Activated T-cell treated with anti-CD3 and anti-CD28 coated beads, Interleukin-2, amount 50 U/mL, for 4 hours (primary cell): Measurements from ENCODE around the gene DLG3. TPM values are rescaled to one million over a fixed set of nuclear protein-coding genes. Genes with fewer than 3 reads are reported as not detected.
"Not testable (repeated sequence)": the region's sequence is repeated elsewhere in the genome, so short reads cannot be mapped to it uniquely, and the experiment has no call there.

Experiments
- ATAC-seq, 2 donors: fragments of 200-7000 bp; cut with Tn5 transposase; one replicate each; pipeline ENCODE4 v1.10.0; 2021
- DNase-seq: peaks from one replicate; pipeline ENCODE4 v3.0.0-alpha.2; 2020
- H3K27me3 Mint-ChIP-seq: one replicate; pipeline ENCODE4 v1.8.0; 2021; ENCODE audit warnings: low read depth, mixed read lengths
- H3K36me3 Mint-ChIP-seq: one replicate; pipeline ENCODE4 v1.8.0; 2022; ENCODE audit warnings: mixed read lengths; ENCODE audit not compliant: insufficient read depth
- H3K4me1 Mint-ChIP-seq: one replicate; pipeline ENCODE4 v1.8.0; 2021; ENCODE audit warnings: low read depth, mixed read lengths
- H3K4me3 Mint-ChIP-seq: one replicate; pipeline ENCODE4 v1.8.0; 2021; ENCODE audit warnings: mild to moderate bottlenecking, moderate library complexity, mixed read lengths
- H3K9me3 Mint-ChIP-seq: one replicate; pipeline ENCODE4 v1.8.0; 2021; ENCODE audit warnings: mixed read lengths
- total RNA-seq, 3 donors: library from RNA; stranded (reverse); gene quantifications; one replicate each; pipeline ENCODE4 v1.2.1, GENCODE V29; 2021

DLG3 gene
- total RNA-seq: 1 to 10 TPM; 8.0 to 9.1 (median 9.0) TPM

DNA sequence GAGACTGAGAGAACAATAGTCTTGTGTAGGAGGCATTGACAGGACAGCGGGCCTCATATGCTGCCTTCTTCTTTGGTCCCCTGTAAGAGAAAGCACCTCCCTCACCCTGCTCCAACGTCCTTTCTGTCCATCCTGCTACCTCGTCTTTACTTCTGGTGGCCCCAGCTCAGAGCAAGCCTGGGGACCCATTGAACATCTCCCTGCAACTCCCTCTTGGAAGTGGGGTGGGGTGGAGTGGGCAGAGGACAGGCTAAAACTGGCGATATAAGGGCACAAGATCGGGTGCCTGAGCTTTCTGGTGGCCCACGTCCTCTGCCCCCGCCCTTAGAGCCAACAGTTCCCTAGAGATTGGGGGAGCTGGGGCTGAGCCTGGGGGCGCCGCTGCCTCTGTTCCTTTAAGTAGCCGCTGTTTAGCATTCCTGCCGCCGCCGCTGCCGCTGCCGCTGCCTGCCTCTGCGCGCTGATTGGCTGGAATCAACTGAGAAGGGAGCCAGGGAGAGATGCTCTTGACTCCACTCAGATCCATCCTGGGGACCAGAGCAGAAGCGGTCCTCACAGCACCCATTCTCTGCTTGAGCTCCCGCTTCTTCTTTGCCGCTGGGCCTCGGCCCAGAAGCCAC is at the start of gene DLG3:
TSS of gene DLG3 (plus strand) at position 510 of the 620 bp plus-strand sequence. CDS start 367 bp downstream, outside the sequence.
- H3K4me1 Mint-ChIP-seq: peaks cover 4% of the 10 kb centered on the region
- ATAC-seq (peak; percentile 65 to 73), DNase-seq (no peak)
- H3K9me3 Mint-ChIP-seq: no peaks in the 10 kb centered on the region
- peaks cover 26% of the 10 kb centered on the region for H3K27me3 Mint-ChIP-seq
- H3K4me3 Mint-ChIP-seq: peak within 1 kb of the TSS; percentile 62
- no peaks in the 10 kb centered on the region for H3K36me3 Mint-ChIP-seq

DNA sequence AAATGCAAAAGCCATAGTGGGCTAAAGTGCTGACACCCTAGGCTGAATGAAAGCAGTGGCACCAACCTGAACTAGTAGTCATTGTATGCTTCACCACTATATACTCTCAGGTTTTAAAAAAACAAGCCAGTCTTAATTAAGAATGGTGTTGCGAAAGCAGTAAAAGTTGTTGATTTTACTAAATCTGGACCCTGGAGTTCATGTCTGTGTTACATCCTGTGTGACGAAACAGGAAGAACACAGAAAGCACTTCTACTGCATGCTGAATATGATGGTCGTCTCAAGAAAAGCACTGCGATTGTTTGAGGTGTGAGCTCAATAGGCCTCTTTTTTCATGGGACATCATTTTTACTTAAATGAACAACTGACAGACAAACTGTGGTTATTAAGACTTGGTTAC is 45.7 kb upstream of the DLG3 start:
- Mint-ChIP-seq H3K9me3 (no peaks in the 10 kb centered on the region), H3K27me3 (no peaks in the 10 kb centered on the region), H3K4me1 (peaks cover 11% of the 10 kb centered on the region), H3K36me3 (no peaks in the 10 kb centered on the region), H3K4me3 (no peak overlapping the region)
- ATAC-seq (peak in 1 of 2 donors; percentile 40), DNase-seq (no peak)

DNA sequence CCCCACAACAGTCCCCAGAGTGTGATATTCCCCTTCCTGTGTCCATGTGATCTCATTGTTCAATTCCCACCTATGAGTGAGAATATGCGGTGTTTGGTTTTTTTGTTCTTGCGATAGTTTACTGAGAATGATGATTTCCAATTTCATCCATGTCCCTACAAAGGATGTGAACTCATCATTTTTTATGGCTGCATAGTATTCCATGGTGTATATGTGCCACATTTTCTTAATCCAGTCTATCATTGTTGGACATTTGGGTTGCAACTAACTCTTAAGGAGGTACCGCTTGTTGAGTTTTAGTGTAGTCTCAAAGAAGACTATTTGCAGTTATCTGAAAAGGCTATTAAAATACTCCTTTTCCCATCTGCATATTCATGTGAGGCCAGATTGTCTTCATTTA is 44.5 kb upstream of the DLG3 start:
- not testable (repeated sequence) for ATAC-seq, H3K9me3 Mint-ChIP-seq, H3K4me3 Mint-ChIP-seq, DNase-seq, H3K27me3 Mint-ChIP-seq, H3K36me3 Mint-ChIP-seq
- H3K4me1 Mint-ChIP-seq: peaks cover 11% of the 10 kb centered on the region

GRCh38 chrX:70402721-70403120 is 41.9 kb upstream of the DLG3 start:
- Mint-ChIP-seq H3K36me3 (no peaks in the 10 kb centered on the region), H3K9me3 (no peaks in the 10 kb centered on the region), H3K4me3 (no peak overlapping the region), H3K27me3 (no peaks in the 10 kb centered on the region), H3K4me1 (peaks cover 11% of the 10 kb centered on the region)
- DNase-seq: no peak
- ATAC-seq: no peak

DNA sequence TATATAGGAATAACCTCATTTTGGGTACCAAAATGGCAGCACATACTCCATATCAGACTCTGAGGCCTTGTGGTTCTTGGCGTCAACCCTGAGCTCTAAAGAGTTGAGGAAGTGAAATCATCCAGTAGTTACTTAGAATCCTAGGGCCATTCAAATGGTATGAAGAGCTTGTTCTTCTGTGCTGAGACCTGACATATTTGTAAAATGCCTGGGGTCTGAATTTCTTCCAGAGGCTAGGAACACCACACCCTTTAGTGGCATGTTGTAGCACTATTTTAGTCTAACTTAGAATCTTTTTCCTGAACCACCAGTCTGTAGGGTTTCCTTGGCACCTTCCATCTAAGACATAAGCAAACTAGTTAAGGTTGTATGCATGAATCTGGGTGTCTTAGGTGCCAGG is 39.6 kb upstream of the DLG3 start:
- Mint-ChIP-seq H3K4me1 (no peaks in the 10 kb centered on the region), H3K4me3 (no peak overlapping the region), H3K27me3 (no peaks in the 10 kb centered on the region), H3K9me3 (no peaks in the 10 kb centered on the region), H3K36me3 (no peaks in the 10 kb centered on the region)
- no peak for DNase-seq
- ATAC-seq: no peak

GRCh38 chrX:70410921-70411320 is 33.7 kb upstream of the DLG3 start:
- Mint-ChIP-seq H3K4me1 (no peaks in the 10 kb centered on the region), H3K9me3 (no peaks in the 10 kb centered on the region), H3K36me3 (no peaks in the 10 kb centered on the region)

GRCh38 chrX:70411475-70411874 is 33.2 kb upstream of the DLG3 start:
- Mint-ChIP-seq H3K27me3 (no peaks in the 10 kb centered on the region), H3K36me3 (no peaks in the 10 kb centered on the region), H3K4me1 (no peaks in the 10 kb centered on the region), H3K9me3 (no peaks in the 10 kb centered on the region), H3K4me3 (no peak overlapping the region)
- DNase-seq (no peak), ATAC-seq (no peak)

More at GRCh38 chrX:70410921-70411320, 33.7 kb upstream of the DLG3 start:
- no peak overlapping the region for H3K4me3 Mint-ChIP-seq
- ATAC-seq (no peak), DNase-seq (no peak)
- H3K27me3 Mint-ChIP-seq: no peaks in the 10 kb centered on the region

GRCh38 chrX:70421618-70422017 is 23.0 kb upstream of the DLG3 start:
- Mint-ChIP-seq H3K4me3 (no peak overlapping the region), H3K4me1 (no peaks in the 10 kb centered on the region), H3K9me3 (no peaks in the 10 kb centered on the region), H3K36me3 (no peaks in the 10 kb centered on the region), H3K27me3 (no peaks in the 10 kb centered on the region)
- no peak for DNase-seq
- ATAC-seq: no peak

DNA sequence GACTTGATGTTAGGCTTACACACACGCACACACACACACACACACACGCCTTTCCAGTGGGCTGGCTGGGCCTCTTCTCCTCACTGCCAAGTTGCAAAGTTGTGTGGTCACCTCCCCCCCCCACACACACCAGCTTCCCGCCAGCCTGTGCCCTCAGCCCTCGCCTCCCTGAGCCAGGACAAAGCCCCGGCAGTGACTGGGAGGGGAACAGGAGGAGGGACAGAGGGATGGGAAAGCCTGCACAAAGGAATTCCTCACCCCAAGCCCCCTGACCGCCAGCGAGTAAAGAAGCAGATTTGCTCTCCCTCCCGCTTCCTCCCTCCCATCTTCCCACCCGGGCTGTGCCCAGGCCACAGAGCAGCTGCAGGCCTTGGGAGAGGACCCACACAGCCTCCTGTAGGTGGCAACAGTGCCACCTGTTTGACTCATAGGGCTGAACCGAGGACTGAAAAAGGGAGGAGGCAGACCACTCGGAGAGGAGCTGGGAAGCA is 21.7 kb upstream of the DLG3 start, which contains the start of gene GDPD2:
TSS of gene GDPD2 (plus strand) at position 464 of the 491 bp plus-strand sequence. CDS start 1,671 bp downstream, outside the sequence.
- Mint-ChIP-seq H3K9me3 (no peaks in the 10 kb centered on the region), H3K4me3 (no peak within 1 kb of the TSS), H3K27me3 (no peaks in the 10 kb centered on the region), H3K36me3 (no peaks in the 10 kb centered on the region), H3K4me1 (no peaks in the 10 kb centered on the region)
- ATAC-seq (no peak), DNase-seq (no peak)

- no peak overlapping the region for H3K4me3 Mint-ChIP-seq
- H3K4me1 Mint-ChIP-seq: no peaks in the 10 kb centered on the region
- no peaks in the 10 kb centered on the region for H3K9me3 Mint-ChIP-seq
- no peaks in the 10 kb centered on the region for H3K27me3 Mint-ChIP-seq
- no peaks in the 10 kb centered on the region for H3K36me3 Mint-ChIP-seq
- DNase-seq: no peak
- ATAC-seq: no peak
These were observed 20.5 kb upstream of the DLG3 start for GRCh38 chrX:70423936-70424675.

DNA sequence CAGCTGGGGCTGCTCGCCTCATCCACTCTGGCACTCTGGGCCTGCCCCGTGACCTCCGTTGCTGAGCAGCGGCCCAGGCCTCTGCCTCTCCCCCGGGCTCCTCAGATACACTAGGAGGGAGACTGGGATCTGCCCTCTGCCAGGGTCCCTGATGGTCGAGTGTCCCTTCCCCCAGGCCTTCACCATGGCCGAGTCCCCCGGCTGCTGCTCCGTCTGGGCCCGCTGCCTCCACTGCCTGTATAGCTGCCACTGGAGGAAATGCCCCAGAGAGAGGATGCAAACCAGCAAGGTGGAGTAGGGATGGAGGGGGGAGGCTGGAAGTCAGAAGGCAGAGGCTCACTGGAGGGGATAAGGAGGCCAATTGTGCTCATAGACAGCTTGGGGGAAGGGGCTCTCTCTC is 19.8 kb upstream of the DLG3 start:
- H3K27me3 Mint-ChIP-seq: no peaks in the 10 kb centered on the region
- DNase-seq (no peak), ATAC-seq (no peak)
- no peaks in the 10 kb centered on the region for H3K9me3 Mint-ChIP-seq
- H3K4me3 Mint-ChIP-seq: no peak overlapping the region
- H3K36me3 Mint-ChIP-seq: no peaks in the 10 kb centered on the region
- no peaks in the 10 kb centered on the region for H3K4me1 Mint-ChIP-seq

GRCh38 chrX:70426286-70427278 is 18.1 kb upstream of the DLG3 start:
- Mint-ChIP-seq H3K36me3 (no peaks in the 10 kb centered on the region), H3K4me3 (no peak overlapping the region), H3K4me1 (no peaks in the 10 kb centered on the region), H3K9me3 (no peaks in the 10 kb centered on the region), H3K27me3 (no peaks in the 10 kb centered on the region)
- no peak for ATAC-seq
- DNase-seq: no peak

DNA sequence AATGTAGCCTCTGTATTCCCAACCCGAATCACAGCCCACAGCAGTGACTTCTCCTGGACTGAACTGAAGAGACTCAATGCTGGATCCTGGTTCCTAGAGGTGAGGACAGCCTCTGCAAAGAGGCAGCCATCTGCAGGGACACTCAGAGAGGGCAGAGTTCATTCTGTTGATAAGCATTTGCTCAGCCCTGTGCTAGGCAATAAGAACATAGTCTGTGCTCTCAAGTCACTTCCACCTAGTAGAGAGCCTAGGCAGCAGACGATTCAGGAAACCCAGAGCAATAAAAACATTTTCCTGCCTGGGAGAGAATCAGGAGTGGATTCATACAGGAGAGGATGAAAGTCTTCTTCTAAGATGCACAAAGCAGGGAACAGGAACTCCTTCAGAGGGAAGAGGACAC is 17.3 kb upstream of the DLG3 start:
- no peaks in the 10 kb centered on the region for H3K27me3 Mint-ChIP-seq
- no peak overlapping the region for H3K4me3 Mint-ChIP-seq
- DNase-seq: no peak
- H3K4me1 Mint-ChIP-seq: no peaks in the 10 kb centered on the region
- no peaks in the 10 kb centered on the region for H3K9me3 Mint-ChIP-seq
- no peaks in the 10 kb centered on the region for H3K36me3 Mint-ChIP-seq
- no peak for ATAC-seq

DNA sequence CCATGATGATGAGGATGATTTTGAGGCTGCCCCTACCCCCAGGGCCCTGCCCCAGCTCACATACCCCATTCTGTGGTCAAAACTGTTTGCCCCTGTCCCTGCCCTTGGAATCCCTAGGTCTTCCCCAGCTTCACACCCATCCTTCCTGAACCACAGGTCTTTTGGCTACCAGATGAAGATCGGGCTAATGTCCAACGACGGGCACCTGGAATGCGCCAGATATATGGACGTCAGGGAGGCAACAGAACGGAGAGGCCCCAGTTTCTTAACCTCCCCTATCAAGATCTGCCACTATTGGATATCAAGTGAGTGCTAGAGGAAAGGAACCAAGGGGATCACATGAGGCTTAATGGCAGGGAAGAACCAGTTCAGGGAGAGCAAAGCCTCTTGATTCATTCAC is 14.9 kb upstream of the DLG3 start:
- H3K27me3 Mint-ChIP-seq: no peaks in the 10 kb centered on the region
- no peak overlapping the region for H3K4me3 Mint-ChIP-seq
- H3K9me3 Mint-ChIP-seq: no peaks in the 10 kb centered on the region
- peaks cover 3% of the 10 kb centered on the region for H3K4me1 Mint-ChIP-seq
- ATAC-seq: no peak
- H3K36me3 Mint-ChIP-seq: no peaks in the 10 kb centered on the region
- no peak for DNase-seq
